ENCODE results near the gene LATS1.

DNA sequence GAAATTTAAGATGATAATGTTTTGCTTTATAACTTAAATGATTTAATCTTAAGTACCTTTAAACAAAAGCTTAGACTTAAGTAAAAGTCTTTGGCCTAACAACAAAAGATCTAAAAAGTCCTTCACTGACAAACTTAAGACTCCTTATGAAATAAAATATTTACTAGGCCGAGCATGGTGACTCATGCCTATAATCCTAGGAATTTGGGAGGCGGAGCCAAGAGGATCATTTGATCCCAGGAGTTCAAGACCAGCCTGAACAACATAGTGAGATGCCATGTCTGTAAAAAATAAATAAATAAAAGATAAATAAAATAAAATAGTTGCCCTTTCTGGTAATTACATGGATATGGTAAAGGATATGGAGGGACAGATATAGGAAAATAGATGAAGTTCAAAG lies 81.8 kb downstream of the LATS1 start:
- TF ChIP-seq CTCF (IDR thresholded peaks at IDR 0.05) (no peak), POLR2A (IDR thresholded peaks at IDR 0.05) (no peak)
